Fibroblast of peridontal ligament (primary cell): ENCODE results near the gene DYNC1I1.

Experiments used
- DNase-seq: peaks from one replicate; pipeline ENCODE4 v3.0.0-alpha.2; 2010; ENCODE audit errors: extremely low read depth

DYNC1I1 gene

DNA sequence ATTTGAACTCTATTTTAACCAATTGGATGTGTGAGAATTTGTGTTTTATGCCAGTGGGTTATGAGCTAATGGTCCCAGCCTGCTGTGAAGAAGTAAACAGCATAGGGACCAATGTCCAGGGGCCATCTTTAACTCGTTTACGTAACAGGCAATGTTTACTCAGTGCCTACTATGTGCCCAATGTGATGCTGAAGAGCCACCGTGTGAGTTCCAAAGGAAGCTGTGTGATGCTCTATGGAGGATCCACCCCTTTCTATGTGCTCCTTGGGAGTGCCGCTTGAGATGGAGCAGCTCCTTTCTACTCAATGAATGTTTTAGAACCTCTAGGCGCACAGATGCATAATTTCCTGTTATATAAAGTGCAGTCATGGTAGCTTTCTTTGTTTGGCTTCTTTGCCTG is 21.3 kb downstream of the DYNC1I1 start:
- no peak for DNase-seq

DNA sequence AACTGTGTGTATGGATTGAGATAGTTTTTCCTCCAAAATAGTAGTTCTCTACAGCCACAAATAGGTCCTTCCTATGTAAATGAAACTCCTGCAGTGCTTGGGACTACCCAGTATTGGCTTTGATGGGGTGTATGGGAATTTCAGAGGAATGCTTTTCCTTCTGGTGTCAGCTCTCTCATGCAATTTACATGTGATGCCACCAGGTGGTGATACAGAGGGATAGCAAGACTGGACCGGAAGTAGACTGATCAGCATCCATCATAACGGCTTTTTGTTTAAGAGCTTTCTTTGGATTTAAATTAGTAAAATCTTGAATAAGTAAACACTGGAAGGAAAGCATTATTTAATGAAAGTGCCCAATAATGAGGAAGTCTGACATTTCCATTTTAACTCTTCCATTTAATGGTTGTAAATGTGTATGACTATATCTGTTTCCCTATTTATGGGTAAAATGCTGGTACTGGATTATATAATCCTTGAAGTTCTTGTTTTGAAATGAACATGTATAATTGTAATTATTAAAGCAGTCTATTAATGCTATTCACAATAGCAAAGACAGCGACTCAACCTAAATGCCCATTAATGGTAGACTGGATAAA is 22.7 kb downstream of the DYNC1I1 start:
- peak; percentile 15 for DNase-seq

DNA sequence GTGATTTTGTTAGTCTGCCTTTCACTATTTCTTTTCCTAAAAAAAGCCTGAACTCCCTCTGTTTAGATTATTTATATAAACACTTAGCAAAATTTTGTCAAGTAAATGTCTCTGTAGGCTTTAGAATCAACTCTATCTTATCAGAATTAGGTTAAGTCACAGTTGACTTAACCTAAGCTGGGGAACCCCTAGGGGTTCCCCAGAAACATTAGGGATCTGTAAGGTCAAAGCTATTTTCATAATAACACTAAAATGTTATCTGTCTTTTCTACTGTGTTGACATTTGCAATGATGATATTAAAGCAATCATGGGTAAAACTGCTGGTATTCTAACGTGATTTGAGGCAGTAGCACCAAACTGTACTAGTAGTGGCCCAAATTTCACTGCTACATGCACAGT is 24.3 kb downstream of the DYNC1I1 start:
- no peak for DNase-seq

DNA sequence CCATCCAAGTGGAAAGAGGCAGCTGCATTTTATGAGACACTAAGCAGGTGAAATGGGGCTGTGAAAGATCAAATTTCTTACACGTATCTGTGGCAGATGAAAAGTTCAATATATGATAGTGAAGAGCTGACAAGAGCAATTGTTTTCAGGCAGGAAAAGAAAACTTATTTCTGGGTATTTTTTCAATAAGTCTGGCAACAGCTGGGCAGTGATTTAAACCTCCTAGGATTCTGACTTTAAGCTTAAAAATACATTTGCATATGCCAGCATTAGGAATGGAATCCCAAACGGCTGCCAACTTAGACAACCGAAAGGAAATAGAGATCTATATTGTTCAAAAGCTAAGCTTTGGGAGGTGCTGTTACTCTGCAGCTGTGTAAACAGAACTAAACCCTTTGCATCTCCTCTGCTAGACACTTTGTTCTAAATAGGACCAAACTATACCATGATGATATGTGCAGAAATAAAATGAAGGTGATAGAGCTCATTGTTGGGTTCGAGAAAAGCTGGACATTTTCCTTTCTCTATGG is 26.1 kb downstream of the DYNC1I1 start:
- DNase-seq, result peak; percentile 32

DNA sequence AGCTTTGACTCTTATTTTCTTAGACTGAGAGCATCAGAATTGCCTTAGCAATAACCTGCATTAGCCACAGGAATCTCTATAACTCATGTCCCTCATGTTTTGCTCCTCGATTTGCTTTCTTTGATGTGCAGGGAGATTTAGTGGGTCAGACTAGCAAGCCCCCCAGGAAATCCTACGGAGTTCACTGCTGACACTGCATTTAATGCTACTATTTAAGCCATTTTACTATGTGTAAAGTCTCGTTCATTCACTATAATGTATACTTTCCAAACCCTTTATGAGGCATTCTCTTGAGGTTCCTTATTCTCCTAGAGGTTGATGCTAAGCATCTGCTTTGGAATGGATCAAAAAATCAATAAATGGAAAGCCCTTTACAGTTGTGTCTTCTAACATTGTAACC is 28.4 kb downstream of the DYNC1I1 start:
- no peak for DNase-seq

DNA sequence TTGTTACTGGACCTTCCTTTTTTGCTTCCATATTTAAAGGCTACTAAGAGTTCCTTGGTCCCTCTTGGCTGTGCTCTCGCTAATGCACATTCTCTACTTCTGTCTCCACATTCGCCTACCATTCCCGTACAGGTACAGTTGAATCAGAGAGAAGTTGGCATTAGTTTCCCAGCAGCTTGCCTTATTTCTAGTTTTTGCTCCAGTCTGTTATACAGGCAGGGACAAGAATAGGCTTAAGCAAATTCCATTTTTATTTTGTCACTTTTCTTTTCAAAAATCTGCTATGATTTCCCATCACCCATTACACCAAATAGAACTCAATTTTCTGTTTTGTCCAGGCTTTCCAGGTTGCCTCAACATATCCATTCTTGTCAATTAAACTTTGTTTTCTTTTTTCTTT is 29.9 kb downstream of the DYNC1I1 start:
- DNase-seq, result no peak

DNA sequence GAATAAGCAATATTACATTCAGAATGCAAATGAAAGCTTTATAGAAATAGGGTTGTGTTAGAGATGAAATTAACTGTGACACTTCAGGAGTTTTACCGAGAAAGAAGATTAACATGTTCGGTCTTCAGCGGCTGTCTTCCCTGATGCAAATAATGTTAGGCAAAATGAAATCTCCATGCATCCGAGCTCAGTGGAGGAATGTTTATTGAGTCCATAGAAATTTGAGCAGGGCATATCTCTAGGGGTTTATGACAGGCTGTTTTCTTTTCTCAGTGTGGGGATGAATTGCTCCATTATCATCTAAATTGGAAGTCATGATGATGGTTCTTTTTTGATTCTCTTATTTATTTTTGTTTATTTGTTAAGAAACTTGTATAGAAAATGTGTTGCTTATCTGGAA is 31.7 kb downstream of the DYNC1I1 start:
- DNase-seq, result peak; percentile 18

DNA sequence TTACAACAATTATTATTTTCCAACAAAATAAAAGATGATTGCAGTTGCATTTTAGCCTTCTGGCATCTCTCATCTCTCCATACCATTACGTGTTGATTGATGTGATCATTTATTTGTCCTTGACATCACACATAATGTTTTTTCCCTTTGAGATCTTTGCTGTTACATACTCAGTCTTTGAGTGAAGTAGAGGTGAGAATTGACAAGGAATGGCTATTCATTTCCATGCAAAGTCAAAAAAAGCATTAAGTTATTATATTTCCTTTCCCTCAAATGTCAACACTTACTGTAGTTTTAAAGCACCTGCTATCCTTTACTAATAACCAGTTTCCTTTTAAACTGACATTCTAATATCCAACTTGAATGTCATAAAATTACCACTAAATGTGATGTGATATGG is 33.6 kb downstream of the DYNC1I1 start:
- DNase-seq, result no peak

DNA sequence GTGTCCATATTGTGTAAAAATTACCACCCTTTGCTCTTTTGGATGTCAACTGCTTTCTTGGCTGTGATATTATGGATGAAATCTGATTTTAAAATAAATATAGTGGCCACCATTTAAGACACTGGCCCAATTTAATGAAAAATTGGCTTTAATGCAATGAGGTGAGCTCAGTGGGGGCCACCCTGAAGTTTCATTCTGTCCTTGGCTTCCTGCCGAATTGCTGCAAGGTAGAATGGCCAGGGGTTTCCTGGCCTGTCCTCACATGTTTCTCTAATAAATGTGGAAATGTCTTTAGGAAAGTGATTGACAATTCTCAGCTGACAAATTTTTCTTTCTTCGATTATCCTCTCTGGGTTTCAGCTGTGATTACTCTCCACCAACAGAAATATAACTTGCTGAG is 36.0 kb downstream of the DYNC1I1 start:
- no peak for DNase-seq

DNA sequence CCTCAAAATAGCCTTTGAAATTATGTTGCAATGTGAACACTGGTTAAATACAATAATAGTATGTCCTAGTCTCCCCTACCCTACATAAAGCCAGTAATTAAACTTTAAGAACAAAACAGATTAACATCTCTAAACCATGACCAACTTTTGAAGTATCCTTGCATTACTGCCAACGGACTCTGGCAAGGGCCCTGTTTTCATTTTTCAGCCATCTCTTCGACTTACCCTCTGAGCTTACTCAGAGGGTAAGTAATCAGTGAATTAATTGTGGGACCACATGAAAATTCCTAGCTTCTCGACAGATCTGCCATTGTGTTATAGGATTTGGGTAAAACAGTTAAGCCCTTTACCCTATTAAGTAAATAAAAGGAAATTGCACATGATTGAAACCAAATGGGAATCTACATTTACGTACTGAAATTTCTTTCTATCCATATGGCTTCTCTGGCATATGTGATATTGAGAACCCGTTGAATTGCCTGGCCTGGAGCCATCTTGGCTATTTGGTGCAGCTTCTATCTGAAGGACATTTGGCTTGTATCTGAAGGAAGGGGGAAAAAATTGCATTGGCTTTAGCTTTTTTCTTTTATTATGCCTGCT is 39.6 kb downstream of the DYNC1I1 start:
- peak; percentile 66 for DNase-seq

DNA sequence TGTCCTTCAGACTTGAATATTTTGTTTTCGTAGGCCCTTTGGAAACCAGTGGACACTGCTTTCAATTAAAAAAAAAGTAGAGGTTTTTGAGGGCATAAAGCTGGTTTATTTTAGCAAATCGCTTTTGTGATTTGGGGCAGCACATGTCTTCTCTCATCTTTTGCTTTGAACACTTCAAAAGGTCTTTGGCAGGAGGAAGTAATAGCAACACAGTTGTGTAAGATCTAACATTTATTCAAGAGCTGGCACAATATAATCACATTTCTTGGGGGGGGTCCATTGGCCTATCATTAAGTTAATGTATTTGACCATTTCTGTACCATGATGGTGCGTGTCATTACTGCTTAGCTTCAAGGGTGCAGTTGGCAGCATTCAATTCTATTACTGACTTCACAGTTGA is 42.4 kb downstream of the DYNC1I1 start:
- DNase-seq, result no peak

DNA sequence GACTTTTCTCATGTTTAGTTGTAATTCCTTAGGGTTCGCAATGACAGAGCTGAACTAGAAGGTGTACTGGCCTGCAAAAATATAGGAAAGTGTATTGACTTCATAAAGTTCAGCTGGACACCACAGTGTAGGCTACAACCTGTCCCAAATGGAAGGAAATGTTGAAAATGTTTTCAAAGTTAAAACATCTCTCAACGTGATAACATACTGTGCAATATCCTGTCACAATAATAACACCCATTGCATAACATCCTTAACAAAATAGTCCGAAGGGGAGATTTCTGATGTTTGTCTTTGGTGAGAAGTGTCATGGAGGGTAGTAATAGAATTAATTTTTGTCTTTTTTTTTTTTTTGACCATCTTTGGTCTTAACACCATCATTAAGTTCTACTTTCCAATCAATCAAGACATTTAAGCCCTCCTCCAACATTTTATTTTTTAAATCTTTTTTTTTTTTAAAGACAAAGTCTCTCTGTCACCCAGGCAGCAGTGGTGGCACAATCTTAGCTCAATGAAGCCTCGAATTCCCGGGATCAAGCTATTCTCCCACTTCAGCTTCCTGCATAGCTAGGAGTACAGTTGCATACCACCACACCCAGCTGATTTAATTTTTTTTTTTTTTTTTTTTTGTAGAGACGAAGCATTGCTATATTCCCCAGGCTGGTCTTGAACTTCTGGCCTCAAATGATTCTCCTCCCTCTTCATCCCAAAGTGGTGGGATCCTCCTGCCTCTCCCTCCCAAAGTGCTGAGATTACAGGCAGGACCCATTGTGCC is 45.7 kb downstream of the DYNC1I1 start:
- no peak for DNase-seq

DNA sequence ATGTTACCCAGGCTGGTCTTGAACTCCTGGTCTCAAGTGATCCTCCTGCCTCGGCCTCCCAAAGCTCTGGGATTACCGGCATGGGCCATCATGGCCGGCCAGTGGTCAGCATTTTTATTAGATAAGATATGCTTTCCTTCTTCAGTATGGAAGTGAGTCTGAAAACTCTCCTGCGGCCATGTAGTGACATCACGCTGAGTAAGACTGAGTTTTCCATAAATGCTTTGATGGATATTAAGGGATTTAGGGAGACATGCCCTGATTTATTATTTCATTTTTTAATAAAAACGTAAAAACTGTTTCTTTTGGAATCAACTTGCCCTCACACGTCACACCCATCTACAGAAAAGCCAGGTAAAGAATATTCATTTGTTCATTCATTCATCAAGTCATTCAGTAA is 48.4 kb downstream of the DYNC1I1 start:
- DNase-seq, result no peak

DNA sequence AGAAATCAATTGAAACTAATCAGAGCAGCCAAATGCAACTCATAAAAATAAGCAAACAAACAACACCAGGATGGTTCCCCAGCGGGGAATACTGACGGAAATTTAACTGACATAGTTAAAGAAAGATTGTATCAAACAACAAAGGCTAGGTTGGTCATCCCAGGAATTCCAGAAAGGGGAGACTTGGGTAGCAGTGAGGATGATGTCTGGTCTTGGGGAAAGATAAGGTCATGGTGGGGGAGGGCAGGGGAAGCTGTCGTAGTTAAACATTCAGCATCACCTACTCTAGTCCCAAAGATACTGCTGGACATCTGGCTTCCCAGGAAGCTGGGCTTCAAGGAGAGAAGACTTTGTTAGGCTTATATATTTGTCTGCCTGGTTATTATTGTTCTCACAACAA is 50.4 kb downstream of the DYNC1I1 start:
- no peak for DNase-seq

DNA sequence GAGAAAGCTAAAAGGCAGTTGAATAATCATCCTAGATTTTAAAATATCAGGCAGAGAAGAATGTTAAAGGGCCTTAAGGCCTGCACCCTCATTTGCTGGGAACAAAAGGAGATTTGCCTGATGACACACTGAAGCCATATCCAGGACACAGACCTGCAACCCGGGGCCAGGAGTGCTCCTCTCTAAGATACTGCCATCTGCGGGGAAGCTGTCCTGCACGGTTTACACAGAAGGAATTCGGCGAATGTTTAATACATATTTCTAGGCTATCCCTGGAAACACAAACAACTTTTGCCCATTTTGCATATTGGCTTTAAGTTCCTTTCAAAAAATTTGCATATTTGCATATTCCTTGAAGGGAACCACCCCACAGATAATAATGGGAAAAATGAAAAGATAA is 52.3 kb downstream of the DYNC1I1 start:
- DNase-seq, result no peak

DNA sequence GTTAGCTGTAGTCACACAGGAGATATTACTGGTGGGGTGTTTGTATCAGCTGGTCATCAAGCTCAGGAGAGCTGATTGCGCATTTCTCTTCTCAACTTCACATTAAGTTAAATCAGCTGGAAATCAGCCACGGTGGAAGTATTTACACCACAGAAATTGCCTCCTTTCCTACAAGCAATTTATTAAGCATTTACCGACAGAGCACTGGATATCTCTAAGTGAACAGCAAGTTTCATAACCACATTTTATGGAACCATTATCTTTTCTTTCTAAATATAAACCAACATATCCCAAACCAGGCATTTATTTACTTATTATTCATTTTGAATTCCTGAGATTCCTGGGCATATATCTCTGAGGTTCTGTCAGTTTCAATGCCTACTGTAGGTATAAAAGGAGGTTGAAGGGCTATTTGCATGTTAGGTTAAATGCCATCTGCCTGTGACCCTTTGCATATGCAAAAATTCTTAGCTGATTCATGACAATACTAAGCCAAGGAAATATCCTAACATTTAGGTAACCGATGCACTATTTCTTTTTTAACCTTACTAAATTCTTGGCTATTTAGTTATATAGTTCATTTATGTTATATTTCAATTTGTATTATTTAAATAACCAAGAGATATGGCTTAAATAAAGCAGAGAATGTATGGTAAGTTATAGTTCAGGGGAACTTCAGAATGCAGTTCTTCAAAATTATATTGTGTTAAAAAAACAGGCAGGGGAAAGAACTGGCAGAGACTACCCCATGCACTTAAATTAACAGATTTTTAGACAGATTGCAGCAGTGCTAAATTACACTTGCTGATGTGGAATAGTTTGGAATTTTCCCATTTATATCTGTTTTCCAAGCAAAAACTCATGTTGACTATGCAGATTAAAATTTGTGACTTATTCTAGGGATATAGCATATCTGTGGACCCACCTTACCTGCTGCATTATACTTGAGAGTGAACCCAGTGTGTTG is 56.8 kb downstream of the DYNC1I1 start:
- DNase-seq, result no peak

DNA sequence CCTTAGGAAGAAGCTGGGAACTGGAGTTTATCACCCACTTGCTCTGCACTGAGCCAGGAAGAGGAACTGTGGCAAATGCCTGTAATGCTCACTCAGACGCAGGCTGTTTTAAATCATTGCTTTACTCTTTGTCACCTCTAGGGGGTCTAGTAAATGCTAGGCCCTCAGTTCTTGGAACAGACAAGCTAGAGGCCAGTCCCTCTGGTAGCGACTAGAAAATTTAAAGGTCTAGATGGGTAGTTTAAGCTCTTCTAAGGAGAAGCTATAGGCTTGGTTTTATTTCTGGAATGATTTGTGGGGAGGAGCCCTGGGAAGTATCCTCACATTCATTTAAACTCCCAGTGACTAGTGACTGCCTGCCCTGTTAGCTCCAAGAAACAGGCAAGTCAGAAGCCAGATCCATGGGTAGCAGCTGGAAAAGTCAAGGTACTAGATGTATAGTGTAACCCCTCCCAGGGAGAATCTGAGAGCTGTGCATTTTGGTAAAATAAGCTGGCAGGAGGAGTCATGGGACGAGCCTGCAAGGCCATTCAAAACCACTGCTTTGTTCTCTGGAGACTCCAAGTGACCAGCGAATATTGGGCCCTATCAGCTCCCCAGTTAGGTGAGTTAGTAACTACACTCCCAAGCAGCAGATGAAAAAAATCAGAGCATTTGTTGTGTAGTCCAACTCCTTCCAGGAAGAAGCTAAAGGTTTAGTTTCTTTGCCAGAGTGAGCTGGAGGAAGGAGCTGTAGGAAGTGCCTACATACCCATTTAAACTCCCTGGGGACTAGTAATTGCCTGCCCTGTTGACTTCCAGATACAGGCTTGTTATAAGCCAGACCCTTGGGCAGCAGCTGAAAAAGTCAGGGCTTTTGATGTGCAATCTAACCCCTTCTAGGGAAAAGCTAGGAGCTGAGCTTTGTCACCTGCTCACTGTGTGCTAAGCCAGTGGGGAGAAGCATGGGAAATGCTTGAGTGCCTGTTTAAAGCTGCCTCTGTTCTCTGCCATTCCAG is 68.9 kb downstream of the DYNC1I1 start:
- no peak for DNase-seq

DNA sequence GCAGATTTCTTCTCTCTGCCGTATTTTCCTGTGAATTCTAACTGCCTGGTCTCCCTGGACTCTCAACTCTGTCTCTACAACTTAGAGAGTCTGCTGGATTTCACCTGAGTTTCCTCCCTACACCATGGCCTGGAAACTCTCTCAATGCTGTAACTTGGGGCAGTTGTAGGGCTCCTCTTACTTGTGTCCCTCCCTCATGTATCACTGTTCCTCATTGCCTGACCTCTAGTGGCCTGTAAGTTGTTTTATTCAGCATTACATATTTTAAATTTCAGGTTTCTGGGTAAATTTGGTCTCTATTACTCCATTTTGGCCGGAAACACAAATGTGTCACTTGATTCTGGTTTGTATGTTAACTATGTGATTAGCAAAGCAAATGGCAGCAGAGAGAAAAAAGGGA is 70.9 kb downstream of the DYNC1I1 start:
- peak; percentile 32 for DNase-seq

DNA sequence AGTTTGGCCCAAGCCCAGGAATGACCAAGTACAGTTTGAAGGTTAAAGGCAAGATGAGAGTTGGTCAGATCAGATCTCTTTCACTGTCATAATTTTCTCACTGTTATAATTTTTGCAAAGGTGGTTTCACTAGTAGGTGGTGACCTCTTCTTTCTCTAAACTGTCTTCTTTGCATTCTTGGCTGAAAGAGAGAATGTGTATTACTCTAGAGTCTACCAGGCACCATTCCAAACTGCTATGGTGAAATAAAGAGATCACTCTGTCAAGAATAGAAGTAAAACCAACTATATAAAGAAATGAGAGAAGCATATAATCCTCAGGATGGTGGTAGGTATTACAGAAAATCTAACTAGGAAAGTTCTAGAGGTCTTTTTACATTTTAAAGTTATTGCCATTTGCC is 72.7 kb downstream of the DYNC1I1 start:
- DNase-seq, result peak; percentile 28

DNA sequence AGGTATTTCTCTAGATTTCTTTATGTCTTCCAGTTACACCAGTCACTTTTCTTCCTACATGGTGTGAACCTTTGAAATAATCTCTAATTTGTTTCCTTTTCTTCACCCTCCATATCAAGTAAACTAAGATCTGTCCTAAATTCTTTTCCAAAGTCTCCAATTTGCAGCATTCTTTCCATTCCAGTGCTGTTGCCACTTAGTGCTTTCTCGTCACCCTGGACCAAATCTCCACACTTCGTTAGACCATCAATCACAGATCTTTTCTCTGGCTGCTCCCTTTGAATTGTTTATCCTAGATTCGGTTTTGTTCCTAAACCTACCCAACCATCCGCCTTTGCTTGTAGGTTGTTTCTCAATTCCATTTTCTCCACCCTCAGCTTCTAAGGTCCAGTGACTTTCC is 74.7 kb downstream of the DYNC1I1 start:
- no peak for DNase-seq

DNA sequence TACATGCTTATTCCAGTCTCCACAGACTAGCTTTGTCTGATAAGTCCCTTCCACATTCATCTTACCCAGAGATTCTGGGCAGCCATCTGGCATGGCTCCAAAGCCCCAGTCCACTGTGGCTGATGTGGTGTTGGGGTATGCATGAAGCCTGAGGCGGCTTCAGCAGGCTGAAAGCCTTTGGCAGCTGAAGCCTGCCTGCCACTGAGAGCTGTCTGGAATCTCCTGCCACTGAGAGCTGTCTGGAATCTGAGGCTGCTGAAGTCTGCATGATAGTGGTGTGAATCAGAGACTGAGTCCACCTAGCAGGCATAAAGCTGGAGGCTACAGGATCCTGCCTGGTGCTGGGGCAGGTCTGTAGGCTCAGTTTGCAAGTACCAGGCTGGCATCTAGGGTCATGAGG is 87.1 kb downstream of the DYNC1I1 start:
- peak; percentile 65 for DNase-seq
